ENCODE results near the gene CTIF. TPM values are rescaled to one million over a fixed set of nuclear protein-coding genes. Genes with fewer than 3 reads are reported as not detected.
A peak's percentile ranks its signal among the peaks of the same experiment; 100 is the strongest.

CTIF gene
- total RNA-seq, 4 donors from 2014 or later: 16.6 to 116 (median 34.5) TPM

DNA sequence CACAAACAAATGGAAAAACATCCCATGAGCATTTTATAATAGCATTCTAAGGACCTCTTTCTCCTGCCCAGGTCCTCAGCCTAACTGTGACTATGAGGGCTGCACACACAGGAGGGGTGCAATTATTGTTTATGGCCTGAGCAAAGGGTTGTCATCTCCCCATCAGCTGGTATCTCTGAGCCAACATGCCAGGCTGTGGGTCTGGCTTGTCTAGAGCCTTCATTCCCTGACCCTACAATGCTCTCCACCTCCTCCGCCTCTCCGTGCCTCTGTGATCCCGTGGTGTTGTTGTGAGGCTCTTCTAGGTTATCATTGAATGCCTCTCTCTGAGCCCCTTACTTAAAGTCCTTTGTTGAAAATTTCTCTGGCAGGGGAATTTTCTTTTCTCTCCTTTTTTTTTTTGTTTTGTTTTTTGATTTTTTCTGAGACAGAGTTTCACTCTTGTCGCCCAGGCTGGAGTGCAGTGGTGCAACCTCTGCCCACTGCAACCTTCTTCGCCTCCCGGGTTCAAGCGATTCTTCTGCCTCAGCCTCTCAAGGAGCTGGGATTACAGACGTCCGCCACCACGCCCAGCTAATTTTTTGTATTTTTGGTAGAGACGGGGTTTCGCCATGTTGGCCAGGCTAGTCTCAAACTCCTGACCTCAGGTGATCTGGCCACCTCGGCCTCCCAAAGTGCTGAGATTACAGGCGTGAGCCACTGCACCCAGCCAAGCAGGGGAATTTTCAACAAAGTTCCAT lies 285.6 kb downstream of the CTIF start:
- peaks cover 0 to 16% (median 5%) of the 10 kb centered on the region in 4 donors for H3K4me1 ChIP-seq
- TF ChIP-seq, protein P1, sequence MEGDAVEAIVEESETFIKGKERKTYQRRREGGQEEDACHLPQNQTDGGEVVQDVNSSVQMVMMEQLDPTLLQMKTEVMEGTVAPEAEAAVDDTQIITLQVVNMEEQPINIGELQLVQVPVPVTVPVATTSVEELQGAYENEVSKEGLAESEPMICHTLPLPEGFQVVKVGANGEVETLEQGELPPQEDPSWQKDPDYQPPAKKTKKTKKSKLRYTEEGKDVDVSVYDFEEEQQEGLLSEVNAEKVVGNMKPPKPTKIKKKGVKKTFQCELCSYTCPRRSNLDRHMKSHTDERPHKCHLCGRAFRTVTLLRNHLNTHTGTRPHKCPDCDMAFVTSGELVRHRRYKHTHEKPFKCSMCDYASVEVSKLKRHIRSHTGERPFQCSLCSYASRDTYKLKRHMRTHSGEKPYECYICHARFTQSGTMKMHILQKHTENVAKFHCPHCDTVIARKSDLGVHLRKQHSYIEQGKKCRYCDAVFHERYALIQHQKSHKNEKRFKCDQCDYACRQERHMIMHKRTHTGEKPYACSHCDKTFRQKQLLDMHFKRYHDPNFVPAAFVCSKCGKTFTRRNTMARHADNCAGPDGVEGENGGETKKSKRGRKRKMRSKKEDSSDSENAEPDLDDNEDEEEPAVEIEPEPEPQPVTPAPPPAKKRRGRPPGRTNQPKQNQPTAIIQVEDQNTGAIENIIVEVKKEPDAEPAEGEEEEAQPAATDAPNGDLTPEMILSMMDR (IDR thresholded peaks at IDR 0.05): no peak
- TF ChIP-seq POLR2A (IDR thresholded peaks at IDR 0.05): no peak
- no peaks in the 10 kb centered on the region for H3K36me3 ChIP-seq
- peak in 2 of 3 donors; percentile 11 to 26 for DNase-seq
- H3K27ac ChIP-seq: no peak overlapping the region
- H3K4me3 ChIP-seq: no peak overlapping the region
- no peaks in the 10 kb centered on the region for H3K27me3 ChIP-seq
- H3K9me3 ChIP-seq: no peaks in the 10 kb centered on the region

DNA sequence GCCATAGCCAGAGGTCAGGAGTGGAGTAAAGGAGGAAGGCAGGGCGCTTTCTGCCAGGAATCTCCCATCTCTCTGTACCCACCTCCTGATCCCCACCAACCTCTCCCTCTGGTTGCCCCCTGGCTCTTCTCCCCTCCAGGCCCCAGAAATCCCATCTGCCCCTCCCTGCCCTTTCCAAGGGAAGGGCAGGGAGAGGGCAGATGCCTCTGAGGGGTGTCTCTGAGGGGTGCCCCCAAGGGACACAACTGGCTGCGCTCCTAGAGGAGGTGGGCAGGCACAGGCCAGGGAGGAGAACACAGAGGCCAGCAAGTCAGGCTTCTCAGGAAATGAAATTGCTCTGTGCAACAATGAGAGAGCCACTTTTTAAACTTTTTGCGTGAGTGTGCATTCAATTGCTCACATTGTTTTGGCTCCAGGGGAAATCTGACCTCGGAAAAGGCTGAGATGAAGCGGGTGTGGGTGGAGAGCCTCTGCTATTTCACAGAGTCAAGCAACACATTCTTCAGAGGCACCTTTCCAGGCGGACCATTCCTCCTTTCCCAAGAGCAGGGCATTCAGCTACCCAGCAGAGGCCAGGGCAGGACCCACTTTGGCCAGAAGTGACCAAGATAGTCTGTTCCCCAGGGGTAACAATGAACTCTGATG lies 286.4 kb downstream of the CTIF start:
- no peaks in the 10 kb centered on the region for H3K36me3 ChIP-seq
- no peak for TF ChIP-seq POLR2A (IDR thresholded peaks at IDR 0.05)
- TF ChIP-seq, protein P1 (IDR thresholded peaks at IDR 0.05): no peak
- H3K4me3 ChIP-seq: no peak overlapping the region
- H3K9me3 ChIP-seq: no peaks in the 10 kb centered on the region
- H3K27me3 ChIP-seq: no peaks in the 10 kb centered on the region
- peaks cover 0 to 21% (median 5%) of the 10 kb centered on the region in 4 donors for H3K4me1 ChIP-seq
- DNase-seq: peak in 1 of 3 donors; percentile 30
- H3K27ac ChIP-seq: no peak overlapping the region

DNA sequence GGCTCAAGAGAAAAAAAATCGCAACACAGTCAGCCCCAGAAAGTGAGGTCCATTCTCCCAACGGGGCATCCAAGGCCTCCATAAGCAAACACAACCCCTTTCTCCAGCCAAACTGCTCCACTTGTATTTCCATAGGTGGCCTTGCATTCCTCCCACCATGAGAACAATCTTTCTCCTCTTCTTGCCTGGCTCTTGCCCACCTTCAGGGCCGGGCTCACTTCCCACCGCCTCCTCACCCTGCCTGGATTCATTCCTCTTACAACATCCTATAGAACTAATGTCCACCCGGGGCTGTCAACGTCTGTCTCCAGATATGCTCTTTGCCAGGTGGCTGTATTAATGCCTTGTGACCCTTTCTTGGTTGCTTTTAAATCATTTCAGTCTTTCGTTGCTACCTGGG lies 287.4 kb downstream of the CTIF start:
- no peak overlapping the region for H3K27ac ChIP-seq
- peak in 2 of 3 donors; percentile 6 to 38 for DNase-seq
- peaks cover 0 to 21% (median 2%) of the 10 kb centered on the region in 4 donors for H3K4me1 ChIP-seq
- TF ChIP-seq, protein P1 (IDR thresholded peaks at IDR 0.05): no peak
- TF ChIP-seq POLR2A (IDR thresholded peaks at IDR 0.05): no peak
- no peaks in the 10 kb centered on the region for H3K36me3 ChIP-seq
- H3K27me3 ChIP-seq: no peaks in the 10 kb centered on the region
- H3K9me3 ChIP-seq: no peaks in the 10 kb centered on the region
- H3K4me3 ChIP-seq: no peak overlapping the region

DNA sequence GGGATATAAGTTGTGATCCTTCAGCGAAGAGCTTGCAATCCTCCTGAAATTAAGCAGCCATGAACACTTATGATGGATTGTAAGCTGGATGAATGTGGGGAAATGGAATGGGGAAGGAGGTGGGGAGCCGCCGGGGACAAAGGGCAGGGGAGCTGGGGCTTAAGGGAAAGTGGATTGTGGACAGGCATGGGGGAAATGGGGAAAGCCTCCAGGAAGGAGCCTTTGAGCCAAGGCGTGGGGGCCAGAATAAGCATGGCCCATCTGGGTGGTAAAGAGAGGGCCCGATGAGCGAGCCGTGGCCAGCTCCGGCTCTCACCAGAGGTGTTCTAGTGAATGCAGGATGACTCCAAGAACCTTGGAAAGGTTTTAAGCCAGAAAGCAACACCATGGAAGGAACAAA lies 288.0 kb downstream of the CTIF start:
- DNase-seq: peak in 2 of 3 donors; percentile 6 to 32
- H3K27ac ChIP-seq: no peak overlapping the region
- H3K9me3 ChIP-seq: no peaks in the 10 kb centered on the region
- TF ChIP-seq, protein P1 (IDR thresholded peaks at IDR 0.05): no peak
- no peak for TF ChIP-seq POLR2A (IDR thresholded peaks at IDR 0.05)
- H3K36me3 ChIP-seq: no peaks in the 10 kb centered on the region
- H3K4me3 ChIP-seq: no peak overlapping the region
- peaks cover 0 to 21% (median 2%) of the 10 kb centered on the region in 4 donors for H3K4me1 ChIP-seq
- H3K27me3 ChIP-seq: no peaks in the 10 kb centered on the region

DNA sequence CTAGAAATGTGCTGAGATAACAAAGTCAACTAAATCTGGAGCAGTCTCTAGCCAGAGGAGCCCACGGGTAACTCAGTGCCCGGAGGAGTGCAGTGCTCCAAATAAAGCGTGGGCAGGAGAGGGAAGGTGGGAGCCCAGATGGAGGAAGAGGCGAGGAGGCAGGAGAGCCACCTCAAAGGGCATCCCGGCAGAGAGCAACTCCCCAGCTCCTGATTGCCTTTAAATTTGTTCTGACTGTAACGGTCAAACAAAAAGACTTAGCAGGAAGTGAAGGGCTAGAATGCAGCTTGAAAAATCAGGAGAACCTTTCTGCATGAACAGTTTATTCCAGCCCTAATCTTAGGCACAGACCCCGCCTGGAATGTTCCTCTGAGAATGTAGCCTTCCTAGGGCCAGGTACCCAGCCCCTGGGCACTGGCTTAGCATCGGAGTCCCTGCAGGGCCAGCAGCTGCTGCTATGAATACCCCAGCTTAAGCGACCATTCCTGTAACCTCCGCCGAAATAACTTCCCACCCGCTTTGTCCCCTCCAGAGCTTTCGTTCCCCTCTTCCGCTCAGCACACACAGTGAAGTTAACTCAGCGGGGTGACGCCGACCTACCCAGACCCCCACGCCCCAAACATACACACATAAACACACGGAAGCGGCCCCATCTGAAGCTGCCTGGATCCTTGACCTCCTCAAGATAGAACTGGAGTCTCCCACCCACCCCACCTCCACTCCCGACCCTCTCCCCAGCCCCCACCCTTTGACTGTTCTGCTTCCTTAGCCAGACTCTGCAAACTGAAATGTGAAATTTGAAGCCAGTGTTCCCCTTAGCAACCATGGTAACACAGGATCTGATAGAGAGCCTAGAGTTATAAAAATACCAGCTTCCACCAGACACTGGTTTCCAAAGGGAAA lies 288.7 kb downstream of the CTIF start:
- H3K27ac ChIP-seq: peak overlapping the region in 3 of 4 donors; percentile 0 to 48 (median 16)
- peaks cover 0 to 25% (median 2%) of the 10 kb centered on the region in 4 donors for H3K4me1 ChIP-seq
- H3K27me3 ChIP-seq: no peaks in the 10 kb centered on the region
- TF ChIP-seq, protein P1 (IDR thresholded peaks at IDR 0.05): no peak
- TF ChIP-seq POLR2A (IDR thresholded peaks at IDR 0.05): no peak
- H3K36me3 ChIP-seq: no peaks in the 10 kb centered on the region
- no peak overlapping the region for H3K4me3 ChIP-seq
- H3K9me3 ChIP-seq: no peaks in the 10 kb centered on the region
- DNase-seq: peak in 2 of 3 donors; percentile 6 to 36
